ENCODE data around the gene TDRKH.

DNA sequence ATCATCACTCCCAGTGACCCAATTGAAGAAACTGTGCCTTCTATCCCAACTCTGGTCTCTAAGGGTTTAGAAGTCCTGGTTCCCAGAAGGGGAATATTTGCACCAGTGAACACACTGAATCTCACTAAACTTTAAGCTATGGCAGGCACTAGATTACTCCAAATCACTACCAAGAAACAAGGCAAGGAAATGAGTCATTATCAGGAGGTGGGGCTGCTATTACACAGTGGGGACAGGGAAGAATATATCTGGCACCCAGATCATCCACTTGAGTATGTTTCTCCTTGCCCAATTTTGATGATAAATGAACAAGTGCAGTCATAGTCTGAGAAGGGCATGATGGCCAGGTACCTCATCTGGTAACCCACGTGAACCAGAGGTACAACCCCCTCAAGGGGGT, 34.0 kb downstream of the TDRKH start:
- no peak for TF ChIP-seq POLR2A (IDR thresholded peaks at IDR 0.05)
- TF ChIP-seq, protein P1, sequence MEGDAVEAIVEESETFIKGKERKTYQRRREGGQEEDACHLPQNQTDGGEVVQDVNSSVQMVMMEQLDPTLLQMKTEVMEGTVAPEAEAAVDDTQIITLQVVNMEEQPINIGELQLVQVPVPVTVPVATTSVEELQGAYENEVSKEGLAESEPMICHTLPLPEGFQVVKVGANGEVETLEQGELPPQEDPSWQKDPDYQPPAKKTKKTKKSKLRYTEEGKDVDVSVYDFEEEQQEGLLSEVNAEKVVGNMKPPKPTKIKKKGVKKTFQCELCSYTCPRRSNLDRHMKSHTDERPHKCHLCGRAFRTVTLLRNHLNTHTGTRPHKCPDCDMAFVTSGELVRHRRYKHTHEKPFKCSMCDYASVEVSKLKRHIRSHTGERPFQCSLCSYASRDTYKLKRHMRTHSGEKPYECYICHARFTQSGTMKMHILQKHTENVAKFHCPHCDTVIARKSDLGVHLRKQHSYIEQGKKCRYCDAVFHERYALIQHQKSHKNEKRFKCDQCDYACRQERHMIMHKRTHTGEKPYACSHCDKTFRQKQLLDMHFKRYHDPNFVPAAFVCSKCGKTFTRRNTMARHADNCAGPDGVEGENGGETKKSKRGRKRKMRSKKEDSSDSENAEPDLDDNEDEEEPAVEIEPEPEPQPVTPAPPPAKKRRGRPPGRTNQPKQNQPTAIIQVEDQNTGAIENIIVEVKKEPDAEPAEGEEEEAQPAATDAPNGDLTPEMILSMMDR (IDR thresholded peaks at IDR 0.05): no peak

Measured in breast epithelium (tissue), 3 donors.